ENCODE measurements around the gene SLK.

SLK gene

DNA sequence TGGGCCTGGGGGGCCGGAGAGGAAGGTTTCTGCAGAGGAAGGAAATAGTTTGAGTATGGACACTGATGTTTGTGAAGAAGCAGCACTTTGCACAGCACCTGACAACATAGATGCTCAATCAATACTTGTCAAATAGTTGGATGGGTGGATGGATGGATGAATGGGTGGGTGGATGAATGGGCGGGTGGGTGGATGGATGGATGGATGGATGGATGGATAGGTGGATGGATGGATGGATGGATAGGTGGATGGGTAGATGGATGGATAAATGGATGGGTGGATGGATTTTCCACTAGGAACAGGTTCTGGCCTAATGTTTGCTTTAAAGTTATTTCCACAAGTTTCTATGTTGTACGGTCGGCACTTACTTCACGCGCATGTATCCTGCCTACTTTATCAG, 73.4 kb downstream of the SLK start:
- no peak overlapping the region for H3K27ac ChIP-seq (ENCODE audit: low read length)
- no peaks in the 10 kb centered on the region for H3K27me3 ChIP-seq (replicated peaks; ENCODE audit: insufficient read depth, low read length)
- H3K9me3 ChIP-seq (replicated peaks; ENCODE audit: insufficient read depth, low read length): no peaks in the 10 kb centered on the region
- H2AFZ ChIP-seq (ENCODE audit: low read length): no peak overlapping the region
- no peaks in the 10 kb centered on the region for H3F3A ChIP-seq (ENCODE audit: insufficient read depth, low read length)
- H3K4me3 ChIP-seq (ENCODE audit: low read length): no peak overlapping the region
- no peak overlapping the region for H3K4me2 ChIP-seq (ENCODE audit: low read depth, low read length)
- no peaks in the 10 kb centered on the region for H3K9me2 ChIP-seq (replicated peaks; ENCODE audit: insufficient read depth, low read length)
- no peak overlapping the region for H3K9ac ChIP-seq (ENCODE audit: low read length)
- no peaks in the 10 kb centered on the region for H4K20me1 ChIP-seq (ENCODE audit: insufficient read depth, low read length)
- no peaks in the 10 kb centered on the region for H3K4me1 ChIP-seq (ENCODE audit: low read length)
- no peaks in the 10 kb centered on the region for H3K36me3 ChIP-seq (replicated peaks; ENCODE audit: insufficient read depth, low read length)
- TF ChIP-seq EZH2phosphoT487 (IDR thresholded peaks at IDR 0.05; ENCODE audit: low read length) (no peak), EZH2 (optimal IDR thresholded peaks at IDR 0.05; ENCODE audit: low read depth, low read length) (no peak)
- TF ChIP-seq, protein P1, sequence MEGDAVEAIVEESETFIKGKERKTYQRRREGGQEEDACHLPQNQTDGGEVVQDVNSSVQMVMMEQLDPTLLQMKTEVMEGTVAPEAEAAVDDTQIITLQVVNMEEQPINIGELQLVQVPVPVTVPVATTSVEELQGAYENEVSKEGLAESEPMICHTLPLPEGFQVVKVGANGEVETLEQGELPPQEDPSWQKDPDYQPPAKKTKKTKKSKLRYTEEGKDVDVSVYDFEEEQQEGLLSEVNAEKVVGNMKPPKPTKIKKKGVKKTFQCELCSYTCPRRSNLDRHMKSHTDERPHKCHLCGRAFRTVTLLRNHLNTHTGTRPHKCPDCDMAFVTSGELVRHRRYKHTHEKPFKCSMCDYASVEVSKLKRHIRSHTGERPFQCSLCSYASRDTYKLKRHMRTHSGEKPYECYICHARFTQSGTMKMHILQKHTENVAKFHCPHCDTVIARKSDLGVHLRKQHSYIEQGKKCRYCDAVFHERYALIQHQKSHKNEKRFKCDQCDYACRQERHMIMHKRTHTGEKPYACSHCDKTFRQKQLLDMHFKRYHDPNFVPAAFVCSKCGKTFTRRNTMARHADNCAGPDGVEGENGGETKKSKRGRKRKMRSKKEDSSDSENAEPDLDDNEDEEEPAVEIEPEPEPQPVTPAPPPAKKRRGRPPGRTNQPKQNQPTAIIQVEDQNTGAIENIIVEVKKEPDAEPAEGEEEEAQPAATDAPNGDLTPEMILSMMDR (IDR thresholded peaks at IDR 0.05; ENCODE audit: low read length): no peak
- H3K79me2 ChIP-seq (ENCODE audit: low read length): no peaks in the 10 kb centered on the region
- no peak for DNase-seq

DNA sequence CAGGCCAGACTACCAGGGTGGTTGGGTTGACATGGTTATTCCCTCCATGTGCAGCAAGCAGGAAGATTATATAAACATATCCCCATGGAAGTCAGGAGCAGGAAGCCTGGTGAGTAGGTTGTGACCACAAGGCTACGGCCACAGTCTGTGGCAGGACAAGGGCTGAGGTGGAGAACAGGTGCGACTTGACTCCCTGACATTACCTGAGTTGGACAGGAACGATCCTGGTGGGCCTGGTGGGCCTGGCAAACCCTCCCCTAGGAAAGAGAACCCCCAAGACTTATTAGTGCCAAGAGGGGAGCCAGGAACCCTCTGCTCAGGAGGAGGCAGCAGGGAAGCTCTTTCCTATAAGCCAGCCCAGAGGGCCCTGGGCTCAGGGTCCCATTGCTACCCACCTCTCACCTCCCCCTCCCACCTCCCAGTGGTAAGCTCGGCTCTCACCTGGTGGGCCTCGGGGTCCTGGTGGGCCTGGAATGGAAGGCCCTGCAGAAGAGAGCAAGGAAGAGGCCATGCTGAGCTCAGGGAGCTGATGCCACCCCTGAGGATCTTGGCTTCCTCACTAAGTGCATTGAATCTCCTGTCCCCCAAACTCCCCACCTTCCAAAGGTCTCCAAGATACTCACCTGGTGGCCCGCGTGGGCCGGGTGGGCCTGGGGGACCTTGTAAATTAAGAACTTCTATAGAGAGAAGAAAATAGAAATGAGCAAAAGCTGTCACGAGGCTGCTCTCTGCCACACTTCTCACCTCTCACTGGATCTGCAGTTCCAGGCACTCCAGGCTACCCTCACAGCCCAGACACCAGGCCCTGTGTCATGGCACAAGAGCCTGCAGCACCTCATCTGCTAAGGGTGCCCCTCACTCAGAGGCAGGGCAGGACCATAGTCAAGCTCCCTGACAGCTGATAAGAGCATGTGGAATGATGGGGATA, 74.2 kb downstream of the SLK start:
- Histone ChIP-seq H3K9ac (ENCODE audit: low read length) (no peak overlapping the region), H3K36me3 (replicated peaks; ENCODE audit: insufficient read depth, low read length) (no peaks in the 10 kb centered on the region), H3K4me1 (ENCODE audit: low read length) (no peaks in the 10 kb centered on the region), H3K79me2 (ENCODE audit: low read length) (no peaks in the 10 kb centered on the region), H3K27ac (ENCODE audit: low read length) (no peak overlapping the region), H2AFZ (ENCODE audit: low read length) (no peak overlapping the region), H3K9me3 (replicated peaks; ENCODE audit: insufficient read depth, low read length) (no peaks in the 10 kb centered on the region), H4K20me1 (ENCODE audit: insufficient read depth, low read length) (no peaks in the 10 kb centered on the region), H3F3A (ENCODE audit: insufficient read depth, low read length) (no peaks in the 10 kb centered on the region), H3K4me2 (ENCODE audit: low read depth, low read length) (no peak overlapping the region), H3K4me3 (ENCODE audit: low read length) (no peak overlapping the region), H3K9me2 (replicated peaks; ENCODE audit: insufficient read depth, low read length) (no peaks in the 10 kb centered on the region), H3K27me3 (replicated peaks; ENCODE audit: insufficient read depth, low read length) (no peaks in the 10 kb centered on the region)
- TF ChIP-seq, protein P1 (IDR thresholded peaks at IDR 0.05; ENCODE audit: low read length): no peak
- no peak for TF ChIP-seq EZH2 (optimal IDR thresholded peaks at IDR 0.05; ENCODE audit: low read depth, low read length)
- no peak for TF ChIP-seq EZH2phosphoT487 (IDR thresholded peaks at IDR 0.05; ENCODE audit: low read length)
- no peak for DNase-seq

DNA sequence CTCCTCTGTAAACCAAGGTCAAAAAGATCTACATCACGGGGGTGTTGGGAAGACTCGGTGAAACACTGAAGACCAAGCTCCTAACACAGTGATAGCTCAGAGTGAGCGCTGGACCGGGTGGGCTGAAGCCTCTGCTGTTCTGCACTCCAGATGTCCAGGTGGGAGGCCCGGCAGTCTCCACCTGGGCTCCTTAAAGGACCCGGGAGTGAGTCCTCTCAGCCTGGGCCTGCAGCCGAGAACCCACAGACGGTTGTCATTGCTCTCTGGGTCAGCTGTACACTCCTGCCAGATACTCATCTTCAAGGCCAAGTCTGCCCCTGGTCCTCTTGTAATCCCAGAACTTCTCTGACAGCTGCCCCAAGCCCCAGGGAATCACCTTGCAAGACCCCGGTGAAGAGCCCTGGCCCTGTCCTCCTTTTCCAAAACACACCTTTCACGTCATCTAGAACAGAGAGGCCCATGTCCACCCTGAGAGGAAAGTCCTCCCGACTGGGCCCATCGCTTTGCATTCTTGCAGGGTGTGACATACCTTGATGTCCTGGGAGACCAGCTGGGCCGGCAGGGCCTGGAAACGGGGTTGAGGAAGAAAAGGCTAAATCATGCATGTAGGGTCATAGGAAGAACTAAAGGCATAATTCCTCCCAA, 75.1 kb downstream of the SLK start:
- Histone ChIP-seq H2AFZ (ENCODE audit: low read length) (no peak overlapping the region), H3K9ac (ENCODE audit: low read length) (no peak overlapping the region), H3K36me3 (replicated peaks; ENCODE audit: insufficient read depth, low read length) (no peaks in the 10 kb centered on the region), H3K9me3 (replicated peaks; ENCODE audit: insufficient read depth, low read length) (no peaks in the 10 kb centered on the region), H3K27ac (ENCODE audit: low read length) (no peak overlapping the region), H3K27me3 (replicated peaks; ENCODE audit: insufficient read depth, low read length) (no peaks in the 10 kb centered on the region), H3K79me2 (ENCODE audit: low read length) (no peaks in the 10 kb centered on the region), H3K4me2 (ENCODE audit: low read depth, low read length) (no peak overlapping the region), H3F3A (ENCODE audit: insufficient read depth, low read length) (no peaks in the 10 kb centered on the region), H3K9me2 (replicated peaks; ENCODE audit: insufficient read depth, low read length) (no peaks in the 10 kb centered on the region), H3K4me3 (ENCODE audit: low read length) (no peak overlapping the region), H3K4me1 (ENCODE audit: low read length) (no peaks in the 10 kb centered on the region), H4K20me1 (ENCODE audit: insufficient read depth, low read length) (no peaks in the 10 kb centered on the region)
- TF ChIP-seq EZH2 (optimal IDR thresholded peaks at IDR 0.05; ENCODE audit: low read depth, low read length) (no peak), EZH2phosphoT487 (IDR thresholded peaks at IDR 0.05; ENCODE audit: low read length) (no peak)
- TF ChIP-seq, protein P1 (IDR thresholded peaks at IDR 0.05; ENCODE audit: low read length): no peak
- DNase-seq: no peak
